Esophagus squamous epithelium (tissue), 5 donors: Measurements from ENCODE around the gene WNK1. TPM values are rescaled to one million over a fixed set of nuclear protein-coding genes. Genes with fewer than 3 reads are reported as not detected.
"Not testable (repeated sequence)": the region's sequence is repeated elsewhere in the genome, so short reads cannot be mapped to it uniquely, and the experiment has no call there.

Experiments used
- DNase-seq: peaks from one replicate; lab custom pipeline; 2025; lab: John Stamatoyannopoulos, UW
- H3K27ac ChIP-seq, 4 donors: fragments of 200-600 bp; sonication (generic); one replicate each; pipeline ENCODE4 v1.5.1; 2016 to 2019; ENCODE audit warnings: mild to moderate bottlenecking in 1 of 4
- H3K27me3 ChIP-seq, 4 donors: fragments of 200-600 bp; sonication (generic); 1 replicate in 3 of 4; 2 replicates in 1 of 4; pipeline versions ENCODE4 v1.5.1 to v1.6.0; 2017 to 2021; ENCODE audit warnings: antibody characterized with exemption in 1 of 4
- H3K36me3 ChIP-seq, 3 donors: fragments of 200-600 bp; sonication (generic); one replicate each; pipeline ENCODE4 v1.5.1; 2016 to 2019
- H3K4me1 ChIP-seq, 3 donors: fragments of 200-600 bp; sonication (generic); one replicate each; pipeline ENCODE4 v1.5.1; 2017 to 2019
- H3K4me3 ChIP-seq, 4 donors: fragments of 200-600 bp; sonication (generic); 1 replicate in 3 of 4; 2 replicates in 1 of 4; pipeline ENCODE4 v1.5.1; 2016 to 2019; ENCODE audit warnings: mild to moderate bottlenecking in 2 of 4, moderate library complexity in 1 of 4
- H3K9me3 ChIP-seq, 3 donors: fragments of 200-600 bp; sonication (generic); one replicate each; pipeline ENCODE4 v1.5.1; 2016 to 2019
- CTCF ChIP-seq, 6 experiments: fragments of 450-650 bp in 4 of 6; fragments of 200-600 bp in 2 of 6; sonication (generic) in 2 of 6; IDR thresholded peaks; one replicate each; pipeline ENCODE4 v1.5.1; 2016 to 2019; ENCODE audit warnings: antibody characterized with exemption in 6 of 6, mild to moderate bottlenecking in 4 of 6, moderate library complexity in 4 of 6
- POLR2A ChIP-seq, 4 donors: fragments of 450-650 bp; IDR thresholded peaks; one replicate each; pipeline ENCODE4 v1.6.1; 2017; ENCODE audit warnings: antibody characterized with exemption in 4 of 4, mild to moderate bottlenecking in 4 of 4, moderate library complexity in 3 of 4
- WGBS, 2 donors: methylation state at CpG; one replicate each; pipeline ENCODE4 v1.1.5; 2018; 5-methylcytosine and 5-hydroxymethylcytosine counted together
- intact Hi-C: fragments of 100-400 bp; cut with DNase I; formaldehyde crosslinking; loops from one replicate; pipeline ENCODE4 v1.15.0; 2022
- total RNA-seq, 4 donors: library from RNA; depleted of rRNA; stranded (reverse); fragments of >200 nt; gene quantifications; one replicate each; pipeline ENCODE4 v1.1.0, GENCODE V29; 2016
- donor health status: DM: yes; HTN: yes; CAD: no.

WNK1 gene
- total RNA-seq, 4 donors from 2014 or later = 120 to 269 (median 204) TPM

DNA sequence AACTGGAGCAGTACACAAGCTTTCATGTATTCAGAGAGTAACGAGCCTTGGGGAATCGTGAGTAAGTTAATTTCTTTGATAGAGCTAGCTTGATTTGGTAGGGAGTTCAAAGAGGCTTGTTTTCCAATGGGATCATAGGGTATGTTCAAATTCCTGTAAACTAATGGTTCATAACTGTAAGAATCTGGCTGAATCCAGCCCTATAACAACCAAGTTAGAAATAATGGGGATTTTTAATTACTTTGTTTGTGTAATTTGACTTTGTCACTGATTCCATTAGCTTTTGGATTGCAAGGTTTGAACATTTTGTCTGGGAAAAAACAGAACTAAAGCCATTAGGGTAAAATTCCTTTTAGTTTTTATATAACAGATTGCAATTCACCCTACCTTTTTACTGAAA is 94.0 kb downstream of the WNK1 start:
- Histone ChIP-seq H3K4me1 (peaks cover 17 to 68% (median 25%) of the 10 kb centered on the region in 3 donors), H3K4me3 (no peak overlapping the region), H3K27me3 (no peaks in the 10 kb centered on the region), H3K36me3 (peaks cover 0 to 27% (median 5%) of the 10 kb centered on the region in 3 donors), H3K27ac (peak overlapping the region in 1 of 4 donors; percentile 16), H3K9me3 (no peaks in the 10 kb centered on the region)
- TF ChIP-seq CTCF (IDR thresholded peaks at IDR 0.05) = no peak
- TF ChIP-seq POLR2A (IDR thresholded peaks at IDR 0.05) = no peak
- no peak for DNase-seq
- 84 to 87% methylated on average over 2 of the region's 2 CpGs for WGBS, 2 donors
- intact Hi-C loops = no loop called here

- WGBS, 2 donors = 27 to 46% methylated on average over 2 of the region's 2 CpGs
- Histone ChIP-seq H3K9me3 (no peaks in the 10 kb centered on the region), H3K27me3 (no peaks in the 10 kb centered on the region), H3K4me3 (no peak overlapping the region), H3K36me3 (peaks cover 0 to 10% (median 0%) of the 10 kb centered on the region in 3 donors), H3K27ac (peak overlapping the region in 1 of 4 donors; percentile 57), H3K4me1 (peaks cover 20 to 74% (median 25%) of the 10 kb centered on the region in 3 donors)
- TF ChIP-seq POLR2A (IDR thresholded peaks at IDR 0.05) (no peak), CTCF (IDR thresholded peaks at IDR 0.05) (no peak)
- DNase-seq = no peak
- intact Hi-C loops = no loop called here
These were observed 95.9 kb downstream of the WNK1 start for GRCh38 chr12:848173-848865.

DNA sequence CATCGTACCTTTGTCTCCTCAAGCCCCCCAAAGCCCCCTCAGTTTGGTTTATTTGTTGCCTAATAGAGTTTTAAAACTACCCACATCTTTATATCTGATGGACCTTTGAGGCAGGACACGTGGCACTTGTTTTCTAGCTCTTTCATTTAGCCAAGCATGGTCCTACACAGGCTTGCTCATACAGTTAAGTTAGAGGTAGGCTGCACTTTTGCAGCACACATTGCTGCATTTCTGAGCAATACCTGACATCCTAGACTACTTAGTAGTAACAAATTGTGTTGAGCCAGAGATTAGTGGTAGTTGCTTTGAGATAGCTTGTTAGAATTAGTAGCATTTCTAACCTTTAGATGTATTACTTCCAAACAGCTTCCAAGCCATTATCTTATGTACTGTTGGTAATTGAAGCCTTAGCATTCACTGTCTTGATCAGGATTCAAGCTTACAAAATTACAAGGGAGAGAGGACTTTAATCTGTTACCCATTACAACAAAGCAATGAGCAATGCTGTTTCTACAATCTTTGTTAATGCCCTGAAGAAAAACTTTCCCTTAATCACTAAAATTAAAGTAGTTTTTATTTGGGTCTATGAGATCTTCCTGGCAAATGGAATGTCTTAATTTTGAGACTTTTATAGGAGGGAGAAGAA is 96.6 kb downstream of the WNK1 start:
- Histone ChIP-seq H3K27me3 (no peaks in the 10 kb centered on the region), H3K36me3 (peaks cover 0 to 10% (median 0%) of the 10 kb centered on the region in 3 donors), H3K4me3 (no peak overlapping the region), H3K27ac (peak overlapping the region in 1 of 4 donors; percentile 35), H3K4me1 (peaks cover 15 to 74% (median 30%) of the 10 kb centered on the region in 3 donors), H3K9me3 (no peaks in the 10 kb centered on the region)
- TF ChIP-seq POLR2A (IDR thresholded peaks at IDR 0.05) (no peak), CTCF (IDR thresholded peaks at IDR 0.05) (no peak)
- 78 to 80% methylated on average over 2 of the region's 2 CpGs for WGBS, 2 donors
- DNase-seq = no peak
- intact Hi-C loops = no loop called here

DNA sequence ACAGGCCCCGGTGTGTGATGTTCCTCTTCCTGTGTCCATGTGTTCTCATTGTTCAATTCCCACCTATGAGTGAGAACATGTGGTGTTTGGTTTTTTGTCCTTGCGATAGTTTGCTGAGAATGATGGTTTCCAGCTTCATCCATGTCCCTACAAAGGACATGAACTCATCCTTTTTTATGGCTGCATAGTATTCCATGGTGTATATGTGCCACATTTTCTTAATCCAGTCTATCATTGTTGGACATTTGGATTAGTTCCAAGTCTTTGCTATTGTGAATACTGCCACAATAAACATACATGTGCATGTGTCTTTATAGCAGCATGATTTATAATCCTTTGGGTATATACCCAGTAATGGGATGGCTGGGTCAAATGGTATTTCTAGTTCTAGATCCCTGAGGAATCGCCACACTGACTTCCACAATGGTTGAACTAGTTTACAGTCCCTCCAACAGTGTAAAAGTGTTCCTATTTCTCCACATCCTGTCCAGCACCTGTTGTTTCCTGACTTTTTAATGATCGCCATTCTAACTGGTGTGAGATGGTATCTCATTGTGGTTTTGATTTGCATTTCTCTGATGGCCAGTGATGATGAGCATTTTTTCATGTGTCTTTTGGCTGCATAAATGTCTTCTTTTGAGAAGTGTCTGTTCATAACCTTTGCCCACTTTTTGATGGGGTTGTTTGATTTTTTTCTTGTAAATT is 97.5 kb downstream of the WNK1 start:
- H3K27me3 ChIP-seq = not testable (repeated sequence)
- peaks cover 10 to 79% (median 36%) of the 10 kb centered on the region in 3 donors for H3K4me1 ChIP-seq

GRCh38 chr12:851343-851742 is 99.0 kb downstream of the WNK1 start:
- H3K4me1 ChIP-seq = peaks cover 10 to 87% (median 51%) of the 10 kb centered on the region in 3 donors
- no peaks in the 10 kb centered on the region for H3K27me3 ChIP-seq
- intact Hi-C loops = no loop called here
- 63 to 95% methylated on average over 1 of the region's 1 CpG for WGBS, 2 donors
- H3K9me3 ChIP-seq = no peaks in the 10 kb centered on the region
- H3K36me3 ChIP-seq = peaks cover 0 to 4% (median 0%) of the 10 kb centered on the region in 3 donors
- H3K27ac ChIP-seq = peak overlapping the region; percentile 15 to 85 (median 81)
- no peak for TF ChIP-seq CTCF (IDR thresholded peaks at IDR 0.05)
- no peak for TF ChIP-seq POLR2A (IDR thresholded peaks at IDR 0.05)
- H3K4me3 ChIP-seq = peak overlapping the region in 3 of 4 donors; percentile 20 to 43 (median 23)
- DNase-seq = no peak

More for the DNA sequence above, 97.5 kb downstream of the WNK1 start:
- 93 to 100% methylated on average over 1 to 2 of the region's 4 CpGs for WGBS, 2 donors
- H3K27ac ChIP-seq, H3K4me3 ChIP-seq, intact Hi-C loops, H3K36me3 ChIP-seq, H3K9me3 ChIP-seq, DNase-seq: not testable (repeated sequence)
